ENCODE results near the gene IFT81.

DNA sequence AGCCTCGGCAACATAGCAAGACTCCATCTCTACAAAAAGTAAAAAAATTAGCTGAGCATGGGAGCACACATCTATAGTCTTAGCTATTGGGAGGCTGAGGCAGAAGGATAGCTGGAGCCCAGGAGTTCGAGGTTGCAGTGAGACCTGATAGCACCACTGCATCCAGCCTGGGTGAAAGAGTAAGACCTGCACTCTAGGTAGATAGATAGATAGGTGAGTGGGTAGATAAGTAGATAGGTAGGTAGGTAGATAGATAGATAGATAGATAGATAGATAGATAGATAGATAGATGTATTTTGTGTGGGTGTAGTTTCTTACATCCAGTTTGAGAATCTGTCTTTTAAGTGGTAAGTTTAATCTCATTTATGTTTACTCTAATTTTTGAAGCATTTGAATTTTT lies 72.8 kb downstream of the IFT81 start:
- no peak for TF ChIP-seq POLR2AphosphoS5 (IDR thresholded peaks at IDR 0.05; ENCODE audit: low read depth, low read length)
- no peak for TF ChIP-seq POLR2A (IDR thresholded peaks at IDR 0.05; ENCODE audit: low read depth, low read length)

Data from GM12892 (cell line).